Astrocyte (in vitro differentiated cells and primary cell): ENCODE measurements around the gene GRK6.

Experiments used
- CTCF ChIP-seq: IDR thresholded peaks from 2 replicates; pipeline ENCODE4 v1.5.1; 2011; ENCODE audit warnings: low read depth, mild to moderate bottlenecking, inconsistent platforms, low read length, moderate library complexity; ENCODE audit not compliant: insufficient read depth
- EZH2 ChIP-seq: IDR thresholded peaks from 2 replicates; pipeline ENCODE4 v1.6.1; 2012; ENCODE audit warnings: mild to moderate bottlenecking, low read length, inconsistent platforms; ENCODE audit not compliant: insufficient read depth

- no peak for TF ChIP-seq EZH2
- no peak for TF ChIP-seq CTCF
Measured at GRCh38 chr5:177483994-177484901, 57.8 kb downstream of the GRK6 start.
